ENCODE data around the gene BHLHA15.

The BHLHA15 gene

DNA sequence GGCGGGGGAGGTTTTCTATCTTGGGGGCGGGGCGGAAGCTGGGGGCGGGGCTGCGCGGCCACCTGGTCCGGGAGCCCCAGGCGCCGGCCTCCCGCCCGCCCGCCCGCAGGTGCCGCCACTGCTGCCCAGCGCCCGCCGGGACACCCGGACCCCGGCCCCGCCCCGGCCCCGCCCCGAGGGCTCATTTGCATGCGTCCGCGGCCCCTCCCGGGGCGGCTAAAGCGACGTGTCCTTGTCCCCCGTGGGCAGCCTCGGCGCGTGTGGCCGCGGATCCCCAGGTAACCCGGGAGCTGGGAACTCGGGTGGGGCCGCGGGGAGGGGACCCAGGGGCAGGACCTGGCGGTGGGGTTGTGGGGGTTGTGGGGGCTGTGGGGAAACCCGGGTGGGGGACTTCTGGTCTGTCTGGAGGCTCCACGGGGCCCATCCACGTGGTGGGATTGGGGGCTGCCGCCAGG, at the start of gene BHLHA15:
Gene BHLHA15 (plus strand): TSS at position 219 of the 455 bp plus-strand sequence. CDS start 871 bp downstream, outside the sequence.
- DNase-seq: no peak

DNA sequence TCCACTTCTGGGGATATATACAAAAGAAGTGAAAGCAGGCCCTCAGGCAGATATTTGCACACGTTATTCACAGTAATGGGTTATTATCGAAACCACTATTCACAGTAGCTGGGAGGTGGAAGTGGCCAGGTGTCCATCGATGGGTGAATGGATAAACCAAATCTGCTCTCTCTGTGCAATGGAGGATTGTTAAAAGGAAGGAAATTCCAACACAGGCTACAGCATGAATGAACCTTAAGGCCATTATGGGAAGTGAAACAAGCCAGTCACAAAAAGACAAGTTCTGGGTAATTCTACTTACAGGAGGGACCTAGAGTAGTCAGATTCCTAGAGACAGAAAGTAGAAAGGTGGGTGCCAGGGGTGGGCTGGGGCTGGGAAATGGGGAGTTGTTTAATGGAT, 48.5 kb upstream of the BHLHA15 start:
- DNase-seq: no peak

DNA sequence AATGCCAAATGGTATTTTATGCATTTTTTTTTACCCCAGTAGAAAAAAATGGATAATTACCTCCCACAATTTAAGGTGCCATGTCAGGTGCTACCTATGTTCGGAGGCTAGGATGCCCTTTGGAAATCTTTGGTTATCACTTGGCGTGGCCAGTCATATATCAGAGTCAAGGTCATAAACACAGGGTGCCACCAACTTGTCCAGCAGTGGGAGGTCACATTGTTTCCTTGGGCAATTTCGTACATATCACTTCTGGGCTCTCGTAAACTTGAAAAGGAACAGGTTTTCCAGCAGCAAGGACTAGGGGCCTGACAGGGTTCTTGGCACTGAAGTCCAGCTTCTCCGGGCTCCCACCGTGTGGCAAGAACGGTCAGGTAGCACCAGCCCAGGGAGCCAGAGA, 48.0 kb upstream of the BHLHA15 start:
- no peak for DNase-seq

DNA sequence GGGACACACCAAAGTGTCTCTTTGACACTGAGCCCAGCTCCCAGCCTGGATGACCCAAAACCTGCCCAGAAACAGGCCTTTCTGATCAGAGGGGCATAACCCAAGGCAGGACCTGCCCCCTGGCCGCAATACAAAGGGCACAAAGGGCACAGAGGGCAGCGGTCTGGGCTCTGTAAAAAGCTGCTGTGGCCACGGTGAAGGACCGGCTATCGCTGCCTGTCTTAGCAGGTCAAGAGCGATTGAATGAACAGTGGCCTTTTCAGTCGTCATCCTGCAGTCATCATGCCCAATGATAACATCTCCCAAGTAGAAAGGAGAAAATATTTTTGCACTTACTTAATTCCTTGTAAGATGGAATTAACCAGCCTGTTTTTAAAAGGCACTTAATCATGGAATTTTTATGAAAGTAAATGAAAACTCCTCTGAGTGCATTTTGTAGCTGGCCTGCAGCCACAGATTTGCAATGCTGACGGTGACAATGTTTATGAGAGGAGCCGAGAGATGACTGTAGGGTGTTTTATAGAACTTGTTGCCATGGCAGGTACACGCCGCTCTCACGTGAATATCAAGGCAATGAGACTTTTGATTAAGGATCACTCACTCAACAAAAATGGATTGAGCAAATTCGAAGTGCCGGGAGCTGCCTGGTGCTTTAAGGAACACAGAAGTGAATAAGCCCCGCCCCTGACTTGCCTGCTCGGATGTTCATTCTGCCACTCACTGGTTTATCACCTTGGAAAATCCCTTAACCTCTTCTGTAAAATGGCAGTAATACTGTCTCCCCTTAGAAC, 47.3 kb upstream of the BHLHA15 start:
- DNase-seq: no peak

DNA sequence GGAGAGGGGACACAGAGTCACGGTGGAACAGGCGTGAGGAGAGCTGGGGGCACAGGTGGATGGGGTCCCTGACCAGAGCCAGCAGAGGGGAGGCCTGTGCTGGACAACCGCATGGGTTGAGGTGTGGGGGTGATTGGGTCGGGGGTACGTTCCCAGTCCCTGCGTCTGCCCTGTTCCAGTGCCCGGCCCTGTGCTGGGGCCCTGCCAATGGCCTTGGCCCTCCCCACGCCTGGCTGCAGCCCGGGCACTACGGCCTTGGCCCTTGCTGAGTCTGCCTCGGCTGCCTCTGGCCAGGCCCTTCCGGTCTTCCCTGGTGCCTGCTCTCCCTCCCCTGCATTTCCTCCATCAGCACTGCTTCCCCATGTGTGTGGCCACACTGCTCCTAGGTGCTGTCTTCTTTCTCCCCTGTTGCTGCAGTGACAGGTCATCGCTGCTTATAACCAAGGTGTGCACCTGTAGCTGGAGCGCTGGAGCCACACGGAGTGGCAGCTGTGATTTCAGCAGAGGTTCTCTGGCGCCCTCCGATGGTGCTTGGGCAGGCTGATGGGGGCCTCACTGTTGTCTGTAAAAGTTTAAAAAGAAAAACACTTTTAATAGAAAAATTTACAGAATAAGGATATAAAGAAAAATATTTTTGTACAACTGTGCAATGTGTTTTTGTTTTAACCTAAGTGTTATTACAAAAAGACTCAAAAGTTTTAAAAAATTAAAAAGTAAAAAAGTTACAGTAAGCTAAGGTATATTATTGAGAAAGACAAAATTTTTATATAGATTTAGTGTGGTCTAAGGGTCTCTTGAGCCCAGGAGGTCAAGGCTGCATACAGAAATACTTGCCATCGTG, 45.2 kb upstream of the BHLHA15 start:
- DNase-seq: no peak

DNA sequence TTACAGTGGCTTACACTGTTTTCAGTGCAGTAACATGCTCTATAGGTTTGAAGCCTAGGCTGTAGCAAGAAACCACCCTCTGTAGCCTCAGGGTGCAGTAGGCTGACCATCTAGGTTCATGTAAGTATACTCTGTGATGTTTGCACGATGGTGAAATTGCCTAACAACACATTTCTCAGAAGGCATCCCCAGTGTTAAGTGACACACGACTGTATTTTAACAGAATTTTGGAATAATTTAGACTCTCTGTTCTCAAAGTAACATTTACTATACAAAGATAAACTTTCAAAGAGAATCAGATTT, 44.6 kb upstream of the BHLHA15 start:
- no peak for DNase-seq

DNA sequence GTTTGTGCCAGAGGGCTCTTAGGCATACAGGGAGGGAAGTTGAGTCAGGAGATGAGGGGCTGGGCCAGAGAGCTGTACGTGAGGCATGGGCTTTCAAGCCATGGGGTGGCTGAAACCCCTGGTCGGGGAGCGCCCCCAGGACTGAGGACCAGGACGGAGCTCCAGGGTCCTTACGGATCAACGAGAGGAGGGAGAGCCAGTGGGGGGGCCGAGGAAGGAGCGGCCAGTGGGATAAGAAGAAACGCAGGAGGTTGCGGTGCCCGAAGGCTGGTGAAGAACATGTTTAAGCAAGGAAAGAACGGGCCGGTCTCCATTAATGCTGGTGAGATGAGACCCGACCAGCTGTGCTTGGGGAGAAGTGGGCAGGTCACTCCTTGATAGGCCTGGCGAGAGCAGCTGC, 43.6 kb upstream of the BHLHA15 start:
- no peak for DNase-seq

DNA sequence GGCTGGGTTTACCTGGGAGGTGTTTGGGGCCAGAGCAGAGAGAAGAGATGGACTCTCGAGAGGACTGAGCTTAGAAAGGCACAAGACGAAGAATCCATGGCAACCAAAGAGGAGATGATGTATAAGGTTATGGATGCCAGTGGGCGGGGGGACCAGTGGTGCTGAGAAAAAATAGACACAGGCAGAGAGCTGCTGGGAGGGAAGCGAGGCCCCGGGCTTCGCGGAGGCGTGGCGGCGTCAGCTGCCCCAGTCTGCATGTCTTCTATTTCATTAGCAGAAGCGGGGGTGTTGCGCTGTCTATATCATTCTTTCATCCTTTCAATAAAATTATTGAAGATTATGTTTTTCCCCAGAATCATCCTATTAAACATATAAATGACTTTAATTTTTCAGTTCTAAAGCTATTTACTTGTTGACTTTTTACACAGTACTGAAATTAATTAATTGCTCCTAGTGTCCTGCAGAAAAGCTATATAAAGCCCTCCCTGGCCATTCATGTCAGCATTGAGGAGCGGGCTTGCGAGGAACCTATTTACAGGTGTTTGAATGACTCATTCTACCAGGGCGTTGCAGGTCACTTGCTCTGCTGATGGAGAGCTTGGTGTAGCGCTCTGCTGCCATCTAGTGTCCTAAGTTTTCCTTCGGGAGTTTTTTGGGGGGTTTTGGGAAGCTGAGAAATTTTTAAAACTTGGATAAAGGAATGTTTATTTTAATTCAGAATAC, 42.9 kb upstream of the BHLHA15 start:
- no peak for DNase-seq

DNA sequence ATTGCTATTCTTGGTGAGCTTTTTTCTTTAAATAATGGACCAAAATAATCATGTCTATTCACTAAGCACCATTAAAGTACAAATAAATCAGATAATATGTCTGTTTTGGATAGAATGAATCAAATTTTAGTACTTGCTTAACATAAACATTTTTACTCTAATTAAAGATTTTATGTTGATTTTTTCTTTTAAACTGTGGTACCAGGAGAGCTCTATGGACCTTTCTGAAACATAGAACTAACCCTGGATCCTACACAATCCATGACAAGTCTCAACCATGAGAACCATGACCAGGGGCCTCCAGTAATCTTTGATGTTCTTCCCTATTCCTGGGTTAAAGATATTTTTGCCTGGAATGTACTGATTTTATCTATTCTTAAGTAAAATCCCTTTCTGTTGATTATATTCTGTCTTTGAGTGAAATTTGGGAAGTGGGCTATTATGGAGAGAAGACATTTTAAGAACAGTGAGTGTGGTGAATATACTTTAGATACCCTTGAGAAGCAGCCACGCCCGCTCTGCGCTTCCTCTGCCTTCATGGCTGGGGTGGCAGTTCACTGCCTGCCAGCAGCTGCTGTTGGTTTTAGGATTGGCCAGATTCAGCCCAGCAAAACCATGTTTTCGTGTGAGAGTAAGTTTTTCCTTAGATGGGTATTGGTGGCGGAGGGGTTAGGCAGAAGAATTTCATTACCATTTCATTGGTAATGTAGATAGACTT, 42.2 kb upstream of the BHLHA15 start:
- DNase-seq: no peak

DNA sequence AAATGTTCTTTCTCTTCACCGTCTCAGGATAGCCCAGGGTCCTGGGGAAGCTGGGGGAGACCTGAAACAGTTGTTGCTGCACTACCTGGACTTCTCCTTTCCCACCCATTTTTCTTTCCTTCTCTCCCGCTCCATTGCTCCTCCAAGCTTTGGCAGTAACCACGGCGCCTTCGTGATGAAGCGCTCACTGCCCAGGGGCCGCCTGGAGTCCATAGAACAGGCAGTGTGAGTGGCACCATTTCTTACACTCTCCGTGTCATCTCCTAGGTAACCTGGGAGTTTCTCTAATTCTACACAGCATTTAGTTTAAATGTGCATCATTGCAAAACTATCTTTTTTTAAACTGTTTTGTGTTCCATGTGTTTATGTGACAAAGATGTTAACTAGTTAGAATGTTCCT, 40.3 kb upstream of the BHLHA15 start:
- no peak for DNase-seq

DNA sequence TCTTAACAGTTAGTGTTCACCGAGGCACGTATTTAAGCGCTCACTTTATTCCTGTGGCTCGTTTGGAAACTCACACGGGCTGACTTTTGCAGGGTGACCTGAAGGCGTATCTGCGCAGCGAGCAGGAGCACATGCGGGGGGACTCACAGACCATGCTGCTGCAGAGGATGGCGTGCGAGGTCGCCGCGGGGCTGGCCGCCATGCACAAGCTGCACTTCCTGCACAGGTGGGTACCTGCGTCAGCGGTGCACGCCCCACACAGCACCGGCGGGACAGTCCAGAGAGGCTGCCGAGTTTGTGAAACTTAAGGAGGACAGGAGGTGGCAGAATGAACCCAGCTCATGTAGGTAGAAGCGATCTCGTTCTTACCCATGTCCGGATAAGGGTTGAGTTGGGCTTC, 39.8 kb upstream of the BHLHA15 start:
- DNase-seq: no peak

DNA sequence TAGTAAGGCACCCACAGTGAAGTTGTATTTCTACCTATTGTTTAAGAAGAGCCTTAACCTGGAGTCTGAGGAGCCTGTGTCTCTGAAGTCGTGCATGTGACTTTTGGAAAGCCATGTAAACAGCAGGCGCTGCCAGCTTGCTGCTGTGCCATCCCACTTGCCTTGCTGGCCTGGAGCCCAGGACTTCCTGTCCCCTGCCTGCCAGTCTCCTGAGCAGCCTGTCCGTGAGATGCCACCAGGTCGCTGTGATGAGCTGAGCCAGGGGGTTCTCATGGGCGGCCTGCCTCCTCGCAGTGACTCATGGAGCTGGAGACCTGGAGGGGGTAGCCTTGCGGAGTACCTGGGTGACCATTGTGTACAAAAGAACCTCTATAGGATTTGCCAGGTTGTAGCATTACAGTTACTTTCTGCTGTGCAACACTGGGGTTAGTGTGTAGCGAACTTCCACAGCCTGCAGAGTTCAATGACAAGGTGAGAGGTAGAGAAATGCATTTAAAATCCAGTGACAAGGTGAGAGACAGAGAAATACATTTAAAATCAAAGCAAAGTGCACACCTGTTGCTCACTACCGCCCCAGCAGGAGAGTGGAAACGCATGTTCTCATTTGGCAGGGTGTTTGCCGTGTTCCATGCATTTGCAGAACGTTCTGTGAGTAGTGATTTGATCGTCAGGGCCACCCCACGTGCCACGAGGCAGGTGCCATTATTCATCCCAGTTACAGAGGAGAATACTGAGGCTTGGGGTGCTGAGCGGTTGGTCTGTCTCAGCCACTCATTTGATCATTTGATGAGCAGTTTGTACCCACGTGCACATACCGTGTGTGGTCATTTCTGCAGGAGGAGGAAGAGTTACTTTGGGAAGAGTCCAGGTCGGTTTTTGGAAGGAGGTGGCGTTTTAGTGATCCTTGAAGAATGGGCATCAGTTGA, 36.6 kb upstream of the BHLHA15 start:
- DNase-seq: no peak

DNA sequence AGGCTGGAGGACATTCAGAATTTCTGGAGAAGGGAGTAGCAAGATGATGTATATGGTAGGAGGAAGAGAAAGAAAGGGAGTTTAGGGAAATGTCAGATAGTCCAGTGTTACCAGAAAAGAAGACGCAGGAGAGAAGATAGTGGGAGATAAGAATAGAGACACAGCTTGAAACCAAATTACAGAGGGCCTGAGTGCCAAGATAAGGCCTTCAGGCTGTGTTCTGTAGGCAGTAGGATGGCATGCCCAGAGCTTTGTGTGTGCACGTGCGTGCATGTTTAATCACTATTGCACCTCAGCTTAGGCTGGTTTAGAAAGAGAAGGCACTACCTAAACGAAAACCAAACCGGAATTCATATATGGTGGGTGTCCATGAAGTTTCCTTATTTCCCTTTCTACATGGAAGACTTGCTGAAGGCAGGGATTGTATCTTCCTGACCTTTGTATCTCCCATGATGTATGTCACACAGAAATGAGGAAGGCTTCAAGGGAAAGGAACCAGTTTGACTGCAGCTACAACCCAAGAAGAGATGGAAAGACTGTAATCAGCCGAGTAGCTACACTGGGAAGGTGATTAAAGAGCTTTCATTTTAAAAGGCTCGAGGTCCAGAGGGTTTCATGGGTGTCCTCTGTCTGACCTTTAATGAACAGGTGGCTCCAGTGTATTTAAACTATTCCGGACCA, 35.8 kb upstream of the BHLHA15 start:
- DNase-seq: no peak

DNA sequence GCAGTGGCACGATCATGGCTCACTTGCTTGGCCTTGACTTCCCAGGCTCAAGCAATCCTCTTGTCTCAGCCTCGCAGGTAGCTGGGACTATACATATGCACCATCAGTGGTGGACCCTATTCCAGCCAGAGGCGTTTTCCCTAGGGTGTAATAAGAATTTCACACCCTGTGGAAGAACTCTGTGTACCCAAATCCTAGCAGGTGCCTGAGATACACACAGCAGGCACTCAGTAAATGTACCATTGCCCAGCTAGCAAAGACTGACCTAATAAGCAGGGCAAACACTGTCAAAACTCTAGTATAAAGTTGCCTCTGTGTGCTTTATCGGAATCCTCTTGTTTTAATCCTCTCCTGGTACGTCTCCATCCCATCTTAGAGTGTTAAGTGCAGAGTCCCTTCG, 33.7 kb upstream of the BHLHA15 start:
- no peak for DNase-seq

DNA sequence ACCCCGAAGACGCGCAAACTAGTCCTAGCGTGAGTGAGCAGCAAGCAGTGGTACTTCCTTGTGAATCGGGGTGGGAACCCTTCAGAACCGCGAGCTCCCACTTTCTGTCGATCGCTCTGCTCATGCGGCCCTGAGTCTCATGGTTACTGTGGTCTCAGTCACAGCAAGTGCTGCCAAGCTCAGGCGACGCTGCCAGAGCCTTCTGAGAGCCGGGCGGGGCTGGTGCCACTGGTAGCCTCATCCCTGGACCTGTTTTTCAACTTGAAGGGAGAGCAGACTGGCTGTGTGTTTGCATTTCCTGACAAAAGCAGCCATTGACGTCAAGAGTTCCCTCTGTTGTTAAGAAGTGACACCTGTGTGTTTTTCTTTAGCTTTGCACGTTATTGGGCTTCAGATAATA, 32.9 kb upstream of the BHLHA15 start:
- no peak for DNase-seq

DNA sequence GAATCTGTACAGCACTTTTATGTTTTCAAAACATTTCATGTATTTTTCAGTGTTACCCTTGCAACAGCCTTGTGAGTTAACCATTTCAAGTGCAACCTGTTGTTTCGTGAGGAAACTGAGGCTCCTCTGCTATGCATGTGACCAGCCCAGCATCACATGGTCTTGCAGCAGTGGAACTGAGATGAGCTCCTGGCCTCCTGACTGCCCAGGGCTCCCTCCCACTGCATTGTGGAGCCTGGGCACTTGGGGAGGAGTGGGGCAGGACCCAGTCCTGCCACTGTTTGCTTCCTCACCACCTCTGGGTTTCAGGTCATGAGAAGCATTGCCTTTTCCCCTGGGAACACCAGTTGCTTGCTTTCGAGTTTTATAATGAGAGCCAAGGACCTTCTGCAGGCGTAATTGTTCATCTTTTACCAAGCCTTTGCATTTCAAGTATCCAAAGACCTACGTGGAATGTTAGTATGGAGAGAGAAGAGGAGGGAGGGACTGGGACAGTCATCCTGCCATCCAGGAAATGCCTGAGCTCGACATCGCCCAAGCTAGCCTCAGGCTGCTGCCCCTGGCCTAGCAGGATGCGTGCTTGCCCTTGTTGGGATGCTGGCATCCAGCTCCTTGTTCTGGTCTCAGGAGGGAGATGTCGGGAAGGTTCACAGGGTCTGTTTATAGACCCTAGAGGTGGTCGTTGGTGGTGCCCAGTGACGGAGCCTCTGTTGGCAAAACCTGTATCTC, 32.3 kb upstream of the BHLHA15 start:
- DNase-seq: no peak

DNA sequence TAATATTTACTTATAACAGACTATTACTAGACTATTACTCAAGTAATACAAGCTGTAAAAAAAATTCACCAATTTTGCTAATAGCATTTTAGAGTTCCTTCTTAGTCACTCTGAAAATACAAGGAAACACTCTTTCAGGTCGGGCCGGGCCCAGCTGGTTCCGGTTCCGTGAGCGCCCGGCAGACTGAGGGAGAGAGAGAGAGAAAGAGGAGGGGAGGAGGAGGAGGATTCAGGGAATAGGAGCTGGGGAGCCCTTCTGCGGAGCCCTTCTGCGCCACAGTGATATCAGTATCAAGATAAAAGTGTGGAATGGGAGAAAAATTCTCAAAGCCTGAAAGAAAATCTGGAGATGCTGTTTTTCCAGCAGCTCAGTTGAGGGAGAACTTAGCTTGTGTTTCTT, 30.5 kb upstream of the BHLHA15 start:
- no peak for DNase-seq

DNA sequence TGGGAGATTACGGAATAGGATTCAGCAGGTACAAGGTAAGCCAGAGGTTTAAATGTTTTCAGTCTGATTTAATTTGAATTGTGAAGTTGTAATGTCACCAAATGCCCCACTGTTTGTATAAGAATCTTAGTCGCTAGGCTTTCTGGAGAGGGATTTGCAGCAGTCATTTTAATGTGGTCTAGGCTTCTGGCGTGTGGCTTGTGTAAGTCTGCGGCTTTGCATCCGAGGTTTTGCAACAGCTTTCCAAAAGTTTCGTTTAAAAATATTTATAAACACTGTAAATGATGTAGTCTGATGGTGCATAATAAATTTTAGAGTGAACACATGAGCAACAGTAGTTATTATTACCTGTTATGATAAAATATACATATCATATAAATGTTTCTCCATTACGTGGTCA, 26.1 kb upstream of the BHLHA15 start:
- DNase-seq: no peak

DNA sequence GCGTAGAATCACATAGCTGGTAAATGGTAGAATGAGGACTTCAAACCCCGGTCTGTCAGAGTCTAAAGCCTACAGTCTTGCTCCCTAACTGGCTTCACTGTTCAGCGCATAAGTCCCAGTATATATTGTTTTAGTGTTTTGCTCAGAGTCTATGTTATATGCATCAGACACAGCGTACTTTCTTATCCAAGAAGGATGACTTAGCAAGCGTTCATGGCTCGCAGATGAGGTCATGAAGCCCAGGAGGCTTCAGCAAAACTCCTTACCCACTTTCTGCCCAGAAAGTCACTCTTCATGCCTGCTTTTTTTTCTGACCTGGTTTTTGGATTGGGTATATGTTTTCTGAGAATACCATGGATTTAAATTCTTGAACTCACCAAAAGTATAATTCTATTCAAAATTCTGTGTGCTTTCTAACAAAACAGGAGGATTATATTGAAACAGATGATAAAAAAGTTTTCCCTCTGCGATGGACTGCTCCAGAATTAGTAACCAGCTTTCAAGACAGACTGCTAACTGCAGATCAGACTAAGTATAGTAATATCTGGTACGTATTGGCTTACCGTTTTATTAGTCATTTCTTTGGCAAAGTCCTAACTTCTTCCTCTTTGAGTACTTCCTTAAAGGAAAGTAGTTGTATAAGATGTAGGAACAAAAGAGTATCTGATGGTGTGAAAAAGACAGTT, 24.6 kb upstream of the BHLHA15 start:
- DNase-seq: no peak

DNA sequence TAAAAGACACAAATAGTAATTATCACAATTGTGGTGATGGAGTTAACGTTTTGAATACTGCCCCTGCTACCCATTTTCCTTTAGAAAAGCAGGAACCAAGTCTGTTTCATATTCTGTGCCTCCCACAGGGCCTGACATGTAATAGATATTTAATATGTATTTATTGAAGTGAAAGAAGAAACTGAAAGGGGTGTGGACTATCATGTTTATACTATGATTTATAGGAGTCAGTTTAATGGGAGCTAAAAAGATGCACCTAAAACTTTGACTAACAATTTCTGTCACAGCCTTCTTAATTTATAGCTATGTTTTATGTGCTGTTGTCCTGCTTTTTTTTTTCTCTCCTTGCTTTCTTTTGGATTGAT, 24.1 kb upstream of the BHLHA15 start:
- no peak for DNase-seq

Data from NCI-H524 treated with DMSO at 0.1 percent for 48 hours (cell line).